Measurements from ENCODE around the gene ZMIZ1.

The ZMIZ1 gene

GRCh38 chr10:79356104-79356503 is 287.3 kb downstream of the ZMIZ1 start:
- no peak for DNase-seq (ENCODE audit: low spot score)

- DNase-seq (ENCODE audit: low spot score), result no peak
Observed at GRCh38 chr10:79357180-79357579, 288.4 kb downstream of the ZMIZ1 start.

- no peak for DNase-seq (ENCODE audit: low spot score)
Observed at GRCh38 chr10:79358811-79359210, 290.0 kb downstream of the ZMIZ1 start.

- no peak for DNase-seq (ENCODE audit: low spot score)
Observed at GRCh38 chr10:79359816-79360498, 291.2 kb downstream of the ZMIZ1 start.

GRCh38 chr10:79360499-79361342 is 292.0 kb downstream of the ZMIZ1 start:
- DNase-seq (ENCODE audit: low spot score), result no peak

GRCh38 chr10:79361726-79362397 is 293.1 kb downstream of the ZMIZ1 start:
- no peak for DNase-seq (ENCODE audit: low spot score)

Data from AG08396 (cell line).